AG10803 (cell line): ENCODE measurements around the gene COL15A1.

Experiments used
- DNase-seq: peaks from one replicate; pipeline ENCODE4 v3.0.0; 2010; ENCODE audit warnings: low read depth
- H3K4me3 ChIP-seq: 2 replicates; pipeline ENCODE4 v1.5.1; 2011; ENCODE audit warnings: mild to moderate bottlenecking, low read length, control low read depth
- CTCF ChIP-seq: conservative IDR thresholded peaks from 2 replicates; pipeline ENCODE4 v1.5.1; 2011; ENCODE audit warnings: mild to moderate bottlenecking, low read length, control low read depth, inconsistent platforms

Gene COL15A1

GRCh38 chr9:98915599-98915998, 28.1 kb upstream of the COL15A1 start:
- no peak for TF ChIP-seq CTCF
- no peak for DNase-seq
- no peak overlapping the region for H3K4me3 ChIP-seq

- H3K4me3 ChIP-seq = no peak overlapping the region
- TF ChIP-seq CTCF = no peak
- DNase-seq = no peak
These were observed 27.0 kb upstream of the COL15A1 start for GRCh38 chr9:98916660-98917059.

GRCh38 chr9:98917746-98918487, 25.8 kb upstream of the COL15A1 start:
- DNase-seq = no peak
- H3K4me3 ChIP-seq = no peak overlapping the region
- TF ChIP-seq CTCF = no peak

GRCh38 chr9:98921732-98922131, 22.0 kb upstream of the COL15A1 start:
- no peak overlapping the region for H3K4me3 ChIP-seq
- TF ChIP-seq CTCF = no peak
- DNase-seq = no peak

GRCh38 chr9:98922721-98923435, 20.8 kb upstream of the COL15A1 start:
- H3K4me3 ChIP-seq = no peak overlapping the region
- no peak for DNase-seq
- TF ChIP-seq CTCF = no peak

GRCh38 chr9:98923451-98924123, 20.1 kb upstream of the COL15A1 start:
- H3K4me3 ChIP-seq = no peak overlapping the region
- DNase-seq = no peak
- no peak for TF ChIP-seq CTCF
